PC-3 (cell line): ENCODE results near the gene ALG6. TPM values are rescaled to one million over a fixed set of nuclear protein-coding genes. Genes with fewer than 3 reads are reported as not detected.

Experiments used
- ATAC-seq: fragments of 200-7000 bp; cut with Tn5 transposase; 2 replicates; pipeline ENCODE4 v1.9.1; 2020; ENCODE audit warnings: mild to moderate bottlenecking, moderate library complexity
- BruUV-seq: library from RNA; stranded (reverse); fragments of 400-500 nt; replicated peaks from 2 replicates; lab custom pipeline; 2021; lab: Mats Ljungman, UMichigan
- CTCF ChIA-PET: fragments of 300-600 bp; sonication (Branson Sonifier 250); formaldehyde crosslinking; loops from one replicate; lab custom pipeline; 2022; ENCODE audit warnings: antibody characterized with exemption; lab: Charles Lee
- POLR2A ChIA-PET: fragments of 300-600 bp; sonication (Branson Sonifier 250); formaldehyde crosslinking; loops from one replicate; lab custom pipeline; 2022; ENCODE audit warnings: antibody characterized with exemption; ENCODE audit not compliant: unreplicated experiment; lab: Charles Lee
- DNase-seq: peaks from one replicate; pipeline ENCODE4 v3.0.0-alpha.2; 2015
- H2AFZ ChIP-seq: fragments of 300-600 bp; sonication (generic); 2 replicates; pipeline ENCODE4 v1.6.0; 2016; ENCODE audit warnings: antibody characterized with exemption, low read length
- H3F3A ChIP-seq: fragments of 300-600 bp; sonication (generic); one replicate; pipeline ENCODE4 v1.6.0; 2017; ENCODE audit warnings: antibody characterized with exemption, low read length, control low read depth, mild to moderate bottlenecking; ENCODE audit not compliant: unreplicated experiment
- H3K27ac ChIP-seq: fragments of 300-600 bp; sonication (generic); 2 replicates; pipeline ENCODE4 v1.5.1; 2016; ENCODE audit warnings: mild to moderate bottlenecking, low read length
- H3K27me3 ChIP-seq: fragments of 300-600 bp; sonication (generic); 2 replicates; pipeline ENCODE4 v1.6.1; 2016; ENCODE audit warnings: low read length, mixed read lengths
- H3K36me3 ChIP-seq: fragments of 300-600 bp; sonication (generic); 2 replicates; pipeline ENCODE4 v1.6.1; 2016; ENCODE audit warnings: low read depth, mixed run types, low read length, mixed read lengths
- H3K4me1 ChIP-seq: fragments of 300-600 bp; sonication (generic); 2 replicates; pipeline ENCODE4 v1.5.1; 2016; ENCODE audit warnings: low read length; ENCODE audit not compliant: insufficient read depth
- H3K4me2 ChIP-seq: fragments of 300-600 bp; sonication (generic); 2 replicates; pipeline ENCODE4 v1.6.0; 2016; ENCODE audit warnings: low read length
- H3K4me3 ChIP-seq: fragments of 300-600 bp; sonication (generic); 2 replicates; pipeline ENCODE4 v1.5.1; 2016; ENCODE audit warnings: mild to moderate bottlenecking, low read length, mixed read lengths
- H3K79me2 ChIP-seq: fragments of 300-600 bp; sonication (generic); 2 replicates; pipeline ENCODE4 v1.6.1; 2017; ENCODE audit warnings: low read length, mixed read lengths
- H3K9ac ChIP-seq: fragments of 300-600 bp; sonication (generic); 2 replicates; pipeline ENCODE4 v1.6.0; 2016; ENCODE audit warnings: mild to moderate bottlenecking, low read length
- H3K9me2 ChIP-seq: fragments of 300-600 bp; sonication (generic); replicated peaks from 2 replicates; pipeline ENCODE4 v1.6.1; 2016; ENCODE audit warnings: mixed run types, low read length, mixed read lengths
- H3K9me3 ChIP-seq: fragments of 300-600 bp; sonication (generic); 2 replicates; pipeline ENCODE4 v1.6.1; 2016; ENCODE audit warnings: low read length, mixed read lengths
- H4K20me1 ChIP-seq: fragments of 300-600 bp; sonication (generic); 2 replicates; pipeline ENCODE4 v1.6.1; 2016; ENCODE audit warnings: low read length, mixed read lengths
- CTCF ChIP-seq: fragments of 300-600 bp; sonication (generic); conservative IDR thresholded peaks from 2 replicates; pipeline ENCODE4 v1.5.1; 2017; ENCODE audit warnings: antibody characterized with exemption, low read depth, mild to moderate bottlenecking, low read length
- EZH2 ChIP-seq: fragments of 300-600 bp; sonication (generic); IDR thresholded peaks from one replicate; pipeline ENCODE4 v1.6.1; 2017; ENCODE audit warnings: antibody characterized with exemption, mild to moderate bottlenecking, low read length; ENCODE audit not compliant: unreplicated experiment
- EZH2phosphoT487 ChIP-seq: fragments of 300-600 bp; sonication (generic); IDR thresholded peaks from 2 replicates; pipeline ENCODE4 v1.6.1; 2018; ENCODE audit warnings: mild to moderate bottlenecking, antibody characterized with exemption, low read length, borderline replicate concordance
- intact Hi-C: fragments of 100-400 bp; cut with micrococcal nuclease; formaldehyde crosslinking; loops from 2 replicates; pipeline ENCODE4 v1.9.0; 2023
- total RNA-seq: library from RNA; depleted of rRNA; stranded (reverse); fragments of >200 nt; gene quantifications from 2 replicates; pipeline ENCODE4 v1.2.3, GENCODE V29; 2014

ALG6 gene
- total RNA-seq, 1 experiment from 2014 or later = 17.3 TPM

GRCh38 chr1:63320022-63320721 lies 47.3 kb upstream of the ALG6 start:
- no peak for DNase-seq
- no peaks in the 10 kb centered on the region for H3K27me3 ChIP-seq
- POLR2A ChIA-PET = no interaction called here

GRCh38 chr1:63321066-63321784 lies 46.2 kb upstream of the ALG6 start:
- intact Hi-C loops = no loop called here

More at GRCh38 chr1:63320022-63320721, 47.3 kb upstream of the ALG6 start:
- H3K9ac ChIP-seq = no peak overlapping the region
- H3K9me3 ChIP-seq = no peaks in the 10 kb centered on the region
- no peaks in the 10 kb centered on the region for H3F3A ChIP-seq
- H2AFZ ChIP-seq = no peak overlapping the region
- no TSS peak for BruUV-seq
- CTCF ChIA-PET = no interaction called here
- H3K4me1 ChIP-seq = peaks cover 10% of the 10 kb centered on the region; the same call in 1 of the 2 replicates
- TF ChIP-seq EZH2 = no peak
- no peak for TF ChIP-seq CTCF
- TF ChIP-seq EZH2phosphoT487 = no peak
- no peak overlapping the region for H3K27ac ChIP-seq
- no peaks in the 10 kb centered on the region for H3K9me2 ChIP-seq
- intact Hi-C loops = no loop called here
- H3K4me2 ChIP-seq = no peak overlapping the region
- ATAC-seq = no peak
- no peaks in the 10 kb centered on the region for H4K20me1 ChIP-seq
- H3K79me2 ChIP-seq = no peaks in the 10 kb centered on the region
- no peak overlapping the region for H3K4me3 ChIP-seq
- H3K36me3 ChIP-seq = no peaks in the 10 kb centered on the region

More at GRCh38 chr1:63321066-63321784, 46.2 kb upstream of the ALG6 start:
- Histone ChIP-seq H3K79me2 (no peaks in the 10 kb centered on the region), H3K4me2 (peak overlapping the region; percentile 88), H4K20me1 (no peaks in the 10 kb centered on the region), H3K4me3 (peak overlapping the region; percentile 85; the same call in 1 of the 2 replicates), H3K9ac (no peak overlapping the region), H3K36me3 (no peaks in the 10 kb centered on the region), H2AFZ (peak overlapping the region; percentile 99; the same call in 1 of the 2 replicates), H3K27me3 (no peaks in the 10 kb centered on the region), H3F3A (no peaks in the 10 kb centered on the region), H3K9me2 (no peaks in the 10 kb centered on the region), H3K27ac (no peak overlapping the region), H3K4me1 (peaks cover 10% of the 10 kb centered on the region; the same call in 1 of the 2 replicates), H3K9me3 (no peaks in the 10 kb centered on the region)
- ATAC-seq (no peak), DNase-seq (no peak)
- no TSS peak for BruUV-seq
- no peak for TF ChIP-seq EZH2phosphoT487
- no peak for TF ChIP-seq EZH2
- no peak for TF ChIP-seq CTCF
- CTCF ChIA-PET = no interaction called here
- POLR2A ChIA-PET = no interaction called here
